GM18505 (cell line): ENCODE data around the gene PAPOLA.

Experiments used
- ATAC-seq: cut with Tn5 transposase; IDR thresholded peaks from one replicate; pipeline ENCODE4 v1.9.1; 2021; ENCODE audit not compliant: unreplicated experiment
- POLR2A ChIP-seq: IDR thresholded peaks from 4 replicates; pipeline ENCODE4 v1.6.1; 2011; ENCODE audit warnings: borderline replicate concordance; ENCODE audit not compliant: insufficient read depth, insufficient read length; ENCODE audit errors: extremely low read depth

PAPOLA gene

GRCh38 chr14:96512122-96512521 lies 9.9 kb downstream of the PAPOLA start:
- no peak for TF ChIP-seq POLR2A
- no peak for ATAC-seq

- TF ChIP-seq POLR2A: no peak
- no peak for ATAC-seq
Measured at GRCh38 chr14:96512602-96513397, 10.6 kb downstream of the PAPOLA start.

GRCh38 chr14:96514694-96515093 lies 12.5 kb downstream of the PAPOLA start:
- peak; percentile 46 for ATAC-seq
- TF ChIP-seq POLR2A: no peak

GRCh38 chr14:96515731-96516130 lies 13.5 kb downstream of the PAPOLA start:
- no peak for ATAC-seq
- no peak for TF ChIP-seq POLR2A

GRCh38 chr14:96516351-96516750 lies 14.2 kb downstream of the PAPOLA start:
- no peak for ATAC-seq
- TF ChIP-seq POLR2A: no peak

- ATAC-seq: peak; percentile 79
- TF ChIP-seq POLR2A: no peak
Measured at GRCh38 chr14:96519970-96520369, 17.8 kb downstream of the PAPOLA start.

- no peak for ATAC-seq
- no peak for TF ChIP-seq POLR2A
Measured at GRCh38 chr14:96525452-96525851, 23.3 kb downstream of the PAPOLA start.

- no peak for TF ChIP-seq POLR2A
- no peak for ATAC-seq
Measured at GRCh38 chr14:96532632-96533031, 30.4 kb downstream of the PAPOLA start.

GRCh38 chr14:96536807-96537206 lies 34.6 kb downstream of the PAPOLA start:
- no peak for ATAC-seq
- TF ChIP-seq POLR2A: no peak

GRCh38 chr14:96538097-96538989 lies 36.2 kb downstream of the PAPOLA start:
- ATAC-seq: no peak
- no peak for TF ChIP-seq POLR2A

GRCh38 chr14:96538990-96539317 lies 36.8 kb downstream of the PAPOLA start:
- ATAC-seq: no peak
- no peak for TF ChIP-seq POLR2A

GRCh38 chr14:96554315-96554910 lies 52.2 kb downstream of the PAPOLA start:
- no peak for ATAC-seq
- no peak for TF ChIP-seq POLR2A

GRCh38 chr14:96559571-96559970 lies 57.4 kb downstream of the PAPOLA start:
- TF ChIP-seq POLR2A: no peak
- ATAC-seq: no peak
